ENCODE measurements around the gene KEAP1. TPM values are rescaled to one million over a fixed set of nuclear protein-coding genes. Genes with fewer than 3 reads are reported as not detected.

The KEAP1 gene
- total and polyA plus RNA-seq, 2 of the 13 experiments (the other 11 are each of a cell fraction or from before 2014, with no cell fraction given): 56.7 to 72.9 TPM

GRCh38 chr19:10502524-10503001 is 593 bp downstream of the KEAP1 start (continued):
- TF ChIP-seq TFE3 (CRISPR knock-in tag; IDR thresholded peaks at IDR 0.05) (no peak), MLLT10 (CRISPR knock-in tag; IDR thresholded peaks at IDR 0.05) (no peak), SIX1 (CRISPR knock-in tag; IDR thresholded peaks at IDR 0.05; ENCODE audit: borderline replicate concordance) (no peak), NR2F2 (IDR thresholded peaks at IDR 0.05; ENCODE audit: borderline replicate concordance, low read depth) (peak; percentile 20; the same call in 1 of the 2 replicates), PRDM15 (CRISPR knock-in tag; IDR thresholded peaks at IDR 0.05) (no peak), PPARG (CRISPR knock-in tag; conservative IDR thresholded peaks at IDR 0.05) (0 out of 2 replicates have a peak, but pooled peaks have one; percentile 9), ELF4 (CRISPR knock-in tag; IDR thresholded peaks at IDR 0.05; ENCODE audit: borderline replicate concordance) (no peak), ZNF326 (CRISPR knock-in tag; IDR thresholded peaks at IDR 0.05; ENCODE audit: borderline replicate concordance) (no peak), ZBTB44 (CRISPR knock-in tag; IDR thresholded peaks at IDR 0.05) (no peak), JUN (CRISPR knock-in tag; IDR thresholded peaks at IDR 0.05) (no peak), ZNF562 (CRISPR knock-in tag; IDR thresholded peaks at IDR 0.05; ENCODE audit: borderline replicate concordance) (no peak), ESRRA (CRISPR knock-in tag; IDR thresholded peaks at IDR 0.05; ENCODE audit: low read depth) (no peak; the same call in none of the 2 replicates), EHMT2 (IDR thresholded peaks at IDR 0.05; ENCODE audit: borderline replicate concordance, low read depth, low read length) (no peak), SNAPC2 (CRISPR knock-in tag; IDR thresholded peaks at IDR 0.05) (peak; percentile 19; the same call in 1 of the 2 replicates), ZFP62 (CRISPR knock-in tag; IDR thresholded peaks at IDR 0.05) (no peak), SIN3A (IDR thresholded peaks at IDR 0.05; ENCODE audit: borderline replicate concordance, low read depth, low read length) (peak; percentile 40; the same call in 1 of the 2 replicates), ZNF276 (CRISPR knock-in tag; IDR thresholded peaks at IDR 0.05; ENCODE audit: low read depth) (no peak)
- TF ChIP-seq, protein P1, sequence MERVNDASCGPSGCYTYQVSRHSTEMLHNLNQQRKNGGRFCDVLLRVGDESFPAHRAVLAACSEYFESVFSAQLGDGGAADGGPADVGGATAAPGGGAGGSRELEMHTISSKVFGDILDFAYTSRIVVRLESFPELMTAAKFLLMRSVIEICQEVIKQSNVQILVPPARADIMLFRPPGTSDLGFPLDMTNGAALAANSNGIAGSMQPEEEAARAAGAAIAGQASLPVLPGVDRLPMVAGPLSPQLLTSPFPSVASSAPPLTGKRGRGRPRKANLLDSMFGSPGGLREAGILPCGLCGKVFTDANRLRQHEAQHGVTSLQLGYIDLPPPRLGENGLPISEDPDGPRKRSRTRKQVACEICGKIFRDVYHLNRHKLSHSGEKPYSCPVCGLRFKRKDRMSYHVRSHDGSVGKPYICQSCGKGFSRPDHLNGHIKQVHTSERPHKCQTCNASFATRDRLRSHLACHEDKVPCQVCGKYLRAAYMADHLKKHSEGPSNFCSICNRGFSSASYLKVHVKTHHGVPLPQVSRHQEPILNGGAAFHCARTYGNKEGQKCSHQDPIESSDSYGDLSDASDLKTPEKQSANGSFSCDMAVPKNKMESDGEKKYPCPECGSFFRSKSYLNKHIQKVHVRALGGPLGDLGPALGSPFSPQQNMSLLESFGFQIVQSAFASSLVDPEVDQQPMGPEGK (CRISPR knock-in tag; IDR thresholded peaks at IDR 0.05): peak; percentile 78

Measured in HepG2 (cell line).